Sigmoid colon (tissue), 4 donors: ENCODE results near the gene TBC1D16.

ENCODE experiments used
- EP300 ChIP-seq, 4 donors: sonication (generic); formaldehyde crosslinking; IDR thresholded peaks; one replicate each; pipeline ENCODE4 v1.6.1; 2017; ENCODE audit warnings: antibody characterized with exemption in 4 of 4
- POLR2A ChIP-seq, 2 donors: fragments of 450-650 bp; IDR thresholded peaks; one replicate each; pipeline ENCODE4 v1.6.1; 2016; ENCODE audit warnings: antibody characterized with exemption in 2 of 2, mild to moderate bottlenecking in 2 of 2, moderate library complexity in 2 of 2
- POLR2AphosphoS5 ChIP-seq, 4 donors: sonication (generic); formaldehyde crosslinking; IDR thresholded peaks; one replicate each; pipeline ENCODE4 v1.6.1; 2017; ENCODE audit warnings: antibody characterized with exemption in 4 of 4
- TF ChIP-seq, protein P1 (sequence below), 4 experiments: fragments of 450-650 bp in 3 of 4; fragments of 200-600 bp in 1 of 4; IDR thresholded peaks; one replicate each; pipeline ENCODE4 v1.5.1; 2016 to 2019; ENCODE audit warnings: antibody characterized with exemption in 4 of 4, mild to moderate bottlenecking in 3 of 4, moderate library complexity in 2 of 4

DNA sequence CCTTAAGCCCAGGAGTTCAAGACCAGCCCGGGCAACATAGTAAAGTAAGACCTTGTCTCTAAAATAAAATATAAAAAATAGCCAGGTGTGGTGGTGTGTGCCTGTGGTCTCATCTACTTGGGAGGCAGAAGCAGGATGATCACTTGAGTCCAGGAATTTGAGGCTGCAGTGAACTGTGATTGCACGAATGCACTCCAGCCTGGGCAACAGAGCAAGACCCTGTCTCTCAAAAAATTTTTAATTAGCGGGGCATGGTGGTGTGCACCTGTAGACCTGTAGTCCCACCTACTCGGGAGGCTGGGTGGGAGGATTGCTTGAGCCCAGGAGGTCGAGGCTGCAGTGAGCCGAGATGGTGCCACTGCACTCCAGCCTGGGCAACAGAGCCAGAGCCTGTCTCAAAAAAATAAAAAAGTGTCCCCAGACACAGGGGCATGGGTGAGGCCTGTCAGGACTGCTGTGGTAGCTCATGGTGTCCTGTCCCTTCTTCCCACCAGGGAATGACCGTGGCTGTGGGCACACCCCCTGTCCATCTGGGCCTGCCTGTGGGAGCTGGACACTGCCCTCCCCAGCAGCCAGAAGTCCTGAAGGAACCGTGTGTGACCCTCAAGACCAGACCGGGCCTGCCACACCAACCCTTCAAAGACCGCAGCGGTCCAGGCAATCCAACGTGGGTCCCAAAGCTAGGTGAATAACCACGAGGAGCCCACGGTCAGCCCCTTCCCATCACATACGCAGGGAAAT, 34.9 kb upstream of the TBC1D16 start:
- TF ChIP-seq POLR2AphosphoS5 (IDR thresholded peaks at IDR 0.05) (no peak), EP300 (IDR thresholded peaks at IDR 0.05) (no peak), POLR2A (IDR thresholded peaks at IDR 0.05) (no peak)
- TF ChIP-seq, protein P1, sequence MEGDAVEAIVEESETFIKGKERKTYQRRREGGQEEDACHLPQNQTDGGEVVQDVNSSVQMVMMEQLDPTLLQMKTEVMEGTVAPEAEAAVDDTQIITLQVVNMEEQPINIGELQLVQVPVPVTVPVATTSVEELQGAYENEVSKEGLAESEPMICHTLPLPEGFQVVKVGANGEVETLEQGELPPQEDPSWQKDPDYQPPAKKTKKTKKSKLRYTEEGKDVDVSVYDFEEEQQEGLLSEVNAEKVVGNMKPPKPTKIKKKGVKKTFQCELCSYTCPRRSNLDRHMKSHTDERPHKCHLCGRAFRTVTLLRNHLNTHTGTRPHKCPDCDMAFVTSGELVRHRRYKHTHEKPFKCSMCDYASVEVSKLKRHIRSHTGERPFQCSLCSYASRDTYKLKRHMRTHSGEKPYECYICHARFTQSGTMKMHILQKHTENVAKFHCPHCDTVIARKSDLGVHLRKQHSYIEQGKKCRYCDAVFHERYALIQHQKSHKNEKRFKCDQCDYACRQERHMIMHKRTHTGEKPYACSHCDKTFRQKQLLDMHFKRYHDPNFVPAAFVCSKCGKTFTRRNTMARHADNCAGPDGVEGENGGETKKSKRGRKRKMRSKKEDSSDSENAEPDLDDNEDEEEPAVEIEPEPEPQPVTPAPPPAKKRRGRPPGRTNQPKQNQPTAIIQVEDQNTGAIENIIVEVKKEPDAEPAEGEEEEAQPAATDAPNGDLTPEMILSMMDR (IDR thresholded peaks at IDR 0.05), result no peak
